MM.1S (cell line): ENCODE measurements around the gene TMEM178B.

Experiments used
- DNase-seq: peaks from one replicate; pipeline ENCODE4 v3.0.0-alpha.2; 2015
- H2AFZ ChIP-seq: fragments of 300-600 bp; sonication (generic); 2 replicates; pipeline ENCODE4 v1.6.0; 2016; ENCODE audit warnings: antibody characterized with exemption, low read length
- H3F3A ChIP-seq: fragments of 300-600 bp; sonication (generic); 2 replicates; pipeline ENCODE4 v1.6.1; 2016; ENCODE audit warnings: mild to moderate bottlenecking, antibody characterized with exemption, low read length, moderate library complexity, mixed read lengths; ENCODE audit not compliant: insufficient read depth
- H3K27ac ChIP-seq: fragments of 300-600 bp; sonication (generic); 2 replicates; pipeline ENCODE4 v1.5.1; 2016; ENCODE audit warnings: mild to moderate bottlenecking, low read length
- H3K27me3 ChIP-seq: fragments of 300-600 bp; sonication (generic); replicated peaks from 2 replicates; pipeline ENCODE4 v1.6.0; 2016; ENCODE audit warnings: low read length; ENCODE audit not compliant: insufficient read depth
- H3K36me3 ChIP-seq: fragments of 300-600 bp; sonication (generic); replicated peaks from 2 replicates; pipeline ENCODE4 v1.6.1; 2016; ENCODE audit warnings: mild to moderate bottlenecking, low read length, mixed read lengths; ENCODE audit not compliant: insufficient read depth
- H3K4me1 ChIP-seq: fragments of 300-600 bp; sonication (generic); 2 replicates; pipeline ENCODE4 v1.6.1; 2016; ENCODE audit warnings: low read length, mixed read lengths
- H3K4me2 ChIP-seq: fragments of 300-600 bp; sonication (generic); 2 replicates; pipeline ENCODE4 v1.6.0; 2016; ENCODE audit warnings: low read depth, low read length
- H3K4me3 ChIP-seq: fragments of 300-600 bp; sonication (generic); 2 replicates; pipeline ENCODE4 v1.5.1; 2016; ENCODE audit warnings: low read length, mixed read lengths
- H3K79me2 ChIP-seq: fragments of 300-600 bp; sonication (generic); 2 replicates; pipeline ENCODE4 v1.6.1; 2016; ENCODE audit warnings: mixed run types, low read length, mixed read lengths
- H3K9ac ChIP-seq: fragments of 300-600 bp; sonication (generic); 2 replicates; pipeline ENCODE4 v1.6.1; 2016; ENCODE audit warnings: low read length, mixed read lengths
- H3K9me2 ChIP-seq: fragments of 300-600 bp; sonication (generic); replicated peaks from 2 replicates; pipeline ENCODE4 v1.6.1; 2016; ENCODE audit warnings: mild to moderate bottlenecking, low read length, mixed read lengths; ENCODE audit not compliant: insufficient read depth
- H3K9me3 ChIP-seq: fragments of 300-600 bp; sonication (generic); replicated peaks from 2 replicates; pipeline ENCODE4 v1.6.1; 2016; ENCODE audit warnings: mild to moderate bottlenecking, low read length, mixed read lengths; ENCODE audit not compliant: insufficient read depth
- H4K20me1 ChIP-seq: fragments of 300-600 bp; sonication (generic); 2 replicates; pipeline ENCODE4 v1.6.1; 2016; ENCODE audit warnings: mild to moderate bottlenecking, low read length, moderate library complexity, mixed read lengths; ENCODE audit not compliant: insufficient read depth
- EZH2 ChIP-seq: fragments of 300-600 bp; sonication (generic); optimal IDR thresholded peaks from 2 replicates; pipeline ENCODE3; 2017; ENCODE audit warnings: low read depth, mild to moderate bottlenecking, antibody characterized with exemption, low read length, mixed read lengths
- EZH2phosphoT487 ChIP-seq: fragments of 300-600 bp; sonication (generic); IDR thresholded peaks from 2 replicates; pipeline ENCODE4 v1.6.1; 2018; ENCODE audit warnings: antibody characterized with exemption, low read length
- TF ChIP-seq, protein P1 (sequence below): fragments of 300-600 bp; sonication (generic); IDR thresholded peaks from 2 replicates; pipeline ENCODE4 v1.5.1; 2016; ENCODE audit warnings: antibody characterized with exemption, low read length, mixed read lengths

TMEM178B gene

DNA sequence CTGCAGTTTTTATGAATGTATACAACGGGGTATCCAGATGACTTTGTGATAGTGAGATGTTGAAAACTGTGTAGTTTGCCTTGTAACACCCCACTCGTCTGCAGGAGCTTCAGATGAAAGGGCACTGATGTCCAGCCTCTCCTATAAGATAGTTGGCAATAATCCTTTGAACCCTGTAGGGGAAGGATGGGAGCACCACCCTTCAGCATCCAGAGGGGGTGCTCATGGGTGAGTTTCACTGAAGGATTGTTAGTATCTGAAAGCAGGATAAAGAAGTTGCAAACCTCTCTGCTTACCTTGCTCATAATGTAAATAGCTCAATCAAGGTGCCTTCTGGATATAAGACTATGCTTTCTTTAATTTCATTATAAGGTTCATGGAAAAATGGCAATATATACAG is 201.5 kb downstream of the TMEM178B start:
- Histone ChIP-seq H4K20me1 (no peaks in the 10 kb centered on the region), H3F3A (no peaks in the 10 kb centered on the region), H3K36me3 (no peaks in the 10 kb centered on the region), H2AFZ (no peak overlapping the region), H3K9ac (no peak overlapping the region), H3K27ac (no peak overlapping the region), H3K4me3 (no peak overlapping the region), H3K27me3 (no peaks in the 10 kb centered on the region), H3K4me1 (peaks cover 4% of the 10 kb centered on the region; the same call in 1 of the 2 replicates), H3K9me3 (no peaks in the 10 kb centered on the region), H3K79me2 (no peaks in the 10 kb centered on the region), H3K9me2 (no peaks in the 10 kb centered on the region), H3K4me2 (no peak overlapping the region)
- no peak for TF ChIP-seq EZH2
- no peak for DNase-seq

DNA sequence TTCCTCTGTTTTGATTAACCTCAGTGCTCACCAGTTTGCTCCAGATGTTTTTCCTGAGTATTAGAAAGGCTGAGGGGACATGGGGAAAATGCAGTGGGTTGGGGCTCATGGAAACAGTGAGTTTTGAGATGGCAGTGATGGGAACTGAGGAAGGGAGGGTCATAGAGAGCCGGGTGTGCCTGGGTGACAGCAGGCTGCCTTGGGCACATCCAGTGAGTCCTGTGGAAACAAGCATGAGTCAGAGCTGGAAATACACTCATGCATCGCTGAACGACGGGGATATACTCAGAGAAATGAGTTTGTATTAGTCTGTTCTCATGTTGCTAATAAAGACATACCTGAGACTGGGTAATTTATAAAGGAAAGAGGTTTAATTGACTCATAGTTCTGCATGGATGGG is 202.2 kb downstream of the TMEM178B start:
- H3K79me2 ChIP-seq, result no peaks in the 10 kb centered on the region
- H3K4me3 ChIP-seq, result no peak overlapping the region
- H3K27me3 ChIP-seq, result no peaks in the 10 kb centered on the region
- no peaks in the 10 kb centered on the region for H4K20me1 ChIP-seq
- no peak overlapping the region for H2AFZ ChIP-seq
- TF ChIP-seq, protein P1, sequence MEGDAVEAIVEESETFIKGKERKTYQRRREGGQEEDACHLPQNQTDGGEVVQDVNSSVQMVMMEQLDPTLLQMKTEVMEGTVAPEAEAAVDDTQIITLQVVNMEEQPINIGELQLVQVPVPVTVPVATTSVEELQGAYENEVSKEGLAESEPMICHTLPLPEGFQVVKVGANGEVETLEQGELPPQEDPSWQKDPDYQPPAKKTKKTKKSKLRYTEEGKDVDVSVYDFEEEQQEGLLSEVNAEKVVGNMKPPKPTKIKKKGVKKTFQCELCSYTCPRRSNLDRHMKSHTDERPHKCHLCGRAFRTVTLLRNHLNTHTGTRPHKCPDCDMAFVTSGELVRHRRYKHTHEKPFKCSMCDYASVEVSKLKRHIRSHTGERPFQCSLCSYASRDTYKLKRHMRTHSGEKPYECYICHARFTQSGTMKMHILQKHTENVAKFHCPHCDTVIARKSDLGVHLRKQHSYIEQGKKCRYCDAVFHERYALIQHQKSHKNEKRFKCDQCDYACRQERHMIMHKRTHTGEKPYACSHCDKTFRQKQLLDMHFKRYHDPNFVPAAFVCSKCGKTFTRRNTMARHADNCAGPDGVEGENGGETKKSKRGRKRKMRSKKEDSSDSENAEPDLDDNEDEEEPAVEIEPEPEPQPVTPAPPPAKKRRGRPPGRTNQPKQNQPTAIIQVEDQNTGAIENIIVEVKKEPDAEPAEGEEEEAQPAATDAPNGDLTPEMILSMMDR, result no peak
- no peak for TF ChIP-seq EZH2
- no peak for TF ChIP-seq EZH2phosphoT487
- peaks cover under 1% of the 10 kb centered on the region; the same call in 1 of the 2 replicates for H3K4me1 ChIP-seq
- H3K9me3 ChIP-seq, result no peaks in the 10 kb centered on the region
- no peak overlapping the region for H3K9ac ChIP-seq
- no peaks in the 10 kb centered on the region for H3K36me3 ChIP-seq
- no peaks in the 10 kb centered on the region for H3K9me2 ChIP-seq
- no peak for DNase-seq
- H3K27ac ChIP-seq, result no peak overlapping the region
- H3F3A ChIP-seq, result no peaks in the 10 kb centered on the region
- no peak overlapping the region for H3K4me2 ChIP-seq

DNA sequence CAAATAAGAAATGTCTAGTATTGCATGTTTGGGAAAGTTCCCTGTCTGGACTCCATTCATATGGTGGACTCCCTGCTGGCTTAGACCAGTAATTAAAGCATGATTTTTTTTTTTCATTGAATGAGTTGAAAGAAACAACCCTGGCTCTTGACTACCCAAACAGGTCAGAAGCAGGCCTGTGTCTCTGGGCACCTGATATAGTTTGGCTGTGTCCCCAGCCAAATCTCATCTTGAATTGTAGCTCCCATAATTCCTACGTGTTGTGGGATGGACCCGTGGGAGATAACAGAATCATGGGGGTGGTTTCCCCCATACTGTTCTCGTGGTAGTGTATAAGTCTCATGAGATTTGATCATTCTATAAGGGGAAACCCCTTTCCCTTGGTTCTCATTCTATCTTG is 206.2 kb downstream of the TMEM178B start:
- Histone ChIP-seq H3K27ac (no peak overlapping the region), H3K4me2 (no peak overlapping the region), H3K4me3 (no peak overlapping the region), H3K9ac (no peak overlapping the region), H3K27me3 (no peaks in the 10 kb centered on the region), H4K20me1 (no peaks in the 10 kb centered on the region), H3K4me1 (no peaks in the 10 kb centered on the region), H3F3A (no peaks in the 10 kb centered on the region), H3K79me2 (0 out of 2 replicates have a peak, but pooled peaks cover 3% of the 10 kb centered on the region), H3K9me2 (no peaks in the 10 kb centered on the region), H3K9me3 (no peaks in the 10 kb centered on the region), H2AFZ (no peak overlapping the region), H3K36me3 (no peaks in the 10 kb centered on the region)
- TF ChIP-seq EZH2phosphoT487 (no peak), EZH2 (no peak)
- TF ChIP-seq, protein P1, result no peak
- no peak for DNase-seq

DNA sequence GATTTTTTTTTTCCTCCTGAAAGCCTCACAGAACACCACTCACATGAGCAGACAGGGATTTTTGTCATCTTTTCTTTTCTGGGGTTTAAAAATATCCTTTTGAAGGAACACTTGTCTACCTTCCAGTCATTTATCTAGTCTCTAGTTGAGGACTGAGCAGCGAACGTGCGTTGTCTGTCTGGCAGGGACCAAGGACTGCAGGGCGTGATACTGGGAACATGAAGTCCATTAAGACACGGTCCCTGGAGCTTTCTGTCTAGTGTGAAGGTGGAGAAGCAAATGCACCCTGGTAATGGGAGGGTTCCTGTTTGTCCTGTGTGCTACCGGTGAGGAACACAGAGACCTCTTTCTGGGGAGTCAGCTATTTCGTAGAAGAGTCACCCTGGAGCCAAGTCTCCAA is 207.4 kb downstream of the TMEM178B start:
- Histone ChIP-seq H3K36me3 (no peaks in the 10 kb centered on the region), H3K27ac (no peak overlapping the region), H3K9me3 (no peaks in the 10 kb centered on the region), H2AFZ (no peak overlapping the region), H4K20me1 (no peaks in the 10 kb centered on the region), H3K4me3 (no peak overlapping the region), H3K9ac (no peak overlapping the region), H3K4me2 (no peak overlapping the region), H3K27me3 (no peaks in the 10 kb centered on the region), H3K4me1 (no peaks in the 10 kb centered on the region), H3F3A (no peaks in the 10 kb centered on the region), H3K9me2 (no peaks in the 10 kb centered on the region), H3K79me2 (0 out of 2 replicates have a peak, but pooled peaks cover 3% of the 10 kb centered on the region)
- TF ChIP-seq EZH2phosphoT487 (no peak), EZH2 (no peak)
- TF ChIP-seq, protein P1, result no peak
- no peak for DNase-seq
